Adipocyte (in vitro differentiated cells): ENCODE data around the gene NCF4.

Experiments
- DNase-seq: peaks from one replicate; pipeline ENCODE4 v3.0.0-alpha.2; 2015; ENCODE audit warnings: low read depth
- H3K27me3 ChIP-seq: replicated peaks from 2 replicates; pipeline ENCODE4 v1.7.0; 2013; ENCODE audit warnings: mild to moderate bottlenecking, low read length, moderate library complexity; ENCODE audit not compliant: control insufficient read depth, insufficient read depth
- H3K36me3 ChIP-seq: 2 replicates; pipeline ENCODE4 v1.7.0; 2013; ENCODE audit warnings: low read length, mild to moderate bottlenecking, moderate library complexity; ENCODE audit not compliant: control insufficient read depth, insufficient read depth, severe bottlenecking
- H3K4me1 ChIP-seq: 2 replicates; pipeline ENCODE4 v1.7.0; 2013; ENCODE audit warnings: mild to moderate bottlenecking, low read length, moderate library complexity; ENCODE audit not compliant: control insufficient read depth, insufficient read depth
- H3K4me3 ChIP-seq: 2 replicates; pipeline ENCODE4 v1.7.0; 2013; ENCODE audit warnings: mild to moderate bottlenecking, low read length, moderate library complexity
- H3K9ac ChIP-seq: 2 replicates; pipeline ENCODE4 v1.7.0; 2013; ENCODE audit warnings: mild to moderate bottlenecking, low read length, moderate library complexity
- H3K9me3 ChIP-seq: 2 replicates; pipeline ENCODE4 v1.7.0; 2013; ENCODE audit warnings: mild to moderate bottlenecking, low read length, moderate library complexity; ENCODE audit not compliant: control insufficient read depth

Gene NCF4

GRCh38 chr22:36916034-36916433 is 55.2 kb downstream of the NCF4 start:
- peaks cover 9% of the 10 kb centered on the region for H3K9me3 ChIP-seq
- no peaks in the 10 kb centered on the region for H3K4me1 ChIP-seq
- H3K9ac ChIP-seq: no peak overlapping the region
- no peak for DNase-seq
- H3K4me3 ChIP-seq: no peak overlapping the region
- H3K27me3 ChIP-seq: peaks cover 37% of the 10 kb centered on the region
- no peaks in the 10 kb centered on the region for H3K36me3 ChIP-seq

GRCh38 chr22:36918586-36919284 is 57.9 kb downstream of the NCF4 start:
- Histone ChIP-seq H3K4me1 (no peaks in the 10 kb centered on the region), H3K27me3 (peaks cover 52% of the 10 kb centered on the region), H3K9ac (no peak overlapping the region), H3K9me3 (peaks cover 9% of the 10 kb centered on the region), H3K4me3 (no peak overlapping the region), H3K36me3 (no peaks in the 10 kb centered on the region)
- DNase-seq: no peak

DNA sequence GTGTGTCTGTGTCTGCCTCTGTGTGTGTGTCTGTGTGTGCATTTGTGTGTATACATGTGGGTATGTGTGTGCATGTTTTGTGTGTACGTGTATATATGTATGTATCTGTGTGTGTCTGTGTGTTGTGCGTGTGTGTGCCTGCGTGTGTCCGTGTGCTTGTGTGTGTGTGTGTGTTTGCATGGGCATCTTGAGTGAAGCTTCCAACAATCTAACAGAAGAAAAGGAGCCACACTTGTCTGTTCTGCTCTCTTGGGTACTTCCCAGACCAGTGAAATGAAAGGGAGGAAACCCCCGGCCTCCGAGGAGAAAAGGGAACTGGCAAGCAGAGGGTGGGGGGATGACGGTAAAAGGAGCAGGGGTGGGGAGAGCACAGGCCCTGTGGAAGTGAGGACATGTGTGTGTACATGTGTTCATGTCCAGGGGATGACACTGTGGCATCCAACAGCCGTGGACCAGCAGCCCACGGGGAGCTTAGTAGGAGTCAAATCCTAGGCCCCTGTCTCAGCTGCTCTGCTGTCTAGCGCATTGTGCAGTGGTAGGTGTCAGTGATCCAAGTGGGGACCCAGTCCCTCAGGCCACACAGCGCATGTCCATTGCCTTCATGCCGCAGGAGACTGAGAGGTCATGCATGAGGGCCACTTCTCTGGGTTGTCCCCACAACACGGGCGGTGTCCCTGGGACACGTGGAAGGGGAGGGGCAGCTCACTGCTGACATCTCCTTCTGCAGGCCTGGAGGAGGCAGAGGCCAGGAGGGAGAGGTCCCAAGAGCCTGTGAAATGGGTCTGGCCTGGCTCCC is 60.7 kb downstream of the NCF4 start:
- no peaks in the 10 kb centered on the region for H3K4me1 ChIP-seq
- peaks cover 56% of the 10 kb centered on the region for H3K27me3 ChIP-seq
- DNase-seq: no peak
- no peak overlapping the region for H3K4me3 ChIP-seq
- H3K9ac ChIP-seq: no peak overlapping the region
- H3K36me3 ChIP-seq: no peaks in the 10 kb centered on the region
- peaks cover 9% of the 10 kb centered on the region for H3K9me3 ChIP-seq

- DNase-seq: no peak
- no peak overlapping the region for H3K9ac ChIP-seq
- H3K27me3 ChIP-seq: peaks cover 56% of the 10 kb centered on the region
- H3K36me3 ChIP-seq: no peaks in the 10 kb centered on the region
- H3K4me3 ChIP-seq: no peak overlapping the region
- no peaks in the 10 kb centered on the region for H3K4me1 ChIP-seq
- peaks cover 9% of the 10 kb centered on the region for H3K9me3 ChIP-seq
These were observed 61.4 kb downstream of the NCF4 start for GRCh38 chr22:36922105-36922608.

- peaks cover 58% of the 10 kb centered on the region for H3K27me3 ChIP-seq
These were observed 61.9 kb downstream of the NCF4 start for GRCh38 chr22:36922711-36923110.

GRCh38 chr22:36923131-36923788 is 62.5 kb downstream of the NCF4 start:
- H3K27me3 ChIP-seq: peaks cover 63% of the 10 kb centered on the region
- DNase-seq: no peak
- H3K9me3 ChIP-seq: peaks cover 9% of the 10 kb centered on the region
- H3K4me3 ChIP-seq: no peak overlapping the region
- H3K36me3 ChIP-seq: no peaks in the 10 kb centered on the region
- H3K4me1 ChIP-seq: no peaks in the 10 kb centered on the region
- H3K9ac ChIP-seq: no peak overlapping the region

More at GRCh38 chr22:36922711-36923110, 61.9 kb downstream of the NCF4 start:
- Histone ChIP-seq H3K36me3 (no peaks in the 10 kb centered on the region), H3K4me1 (no peaks in the 10 kb centered on the region), H3K4me3 (no peak overlapping the region), H3K9me3 (peaks cover 9% of the 10 kb centered on the region), H3K9ac (no peak overlapping the region)
- DNase-seq: no peak

DNA sequence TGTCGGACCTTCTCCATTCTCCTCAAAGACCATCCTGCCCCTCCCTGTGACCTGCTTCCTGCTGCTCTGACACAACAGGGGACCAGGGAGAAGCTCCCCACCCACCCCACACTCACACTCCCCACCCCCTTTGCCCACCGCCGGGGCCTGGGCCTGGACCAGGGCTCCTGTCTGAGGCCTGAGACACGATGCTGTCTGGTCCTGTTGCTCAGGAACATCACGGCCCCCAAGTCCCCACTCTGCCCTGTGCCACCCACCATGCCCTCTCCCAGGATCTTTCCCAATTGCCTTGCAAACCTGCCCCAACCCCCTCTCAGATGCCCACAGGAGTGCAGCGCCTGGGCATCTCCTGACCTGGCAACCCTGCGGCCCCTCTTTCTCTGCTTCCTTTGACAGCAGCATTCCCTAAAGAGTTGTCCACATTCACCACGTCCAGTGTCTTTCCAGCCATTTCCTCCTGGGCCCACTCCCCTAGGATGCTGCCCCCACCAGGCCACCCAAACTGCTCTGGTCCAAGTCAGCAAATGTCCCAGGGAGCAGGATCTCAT is 63.4 kb downstream of the NCF4 start:
- Histone ChIP-seq H3K9ac (no peak overlapping the region), H3K27me3 (peaks cover 67% of the 10 kb centered on the region), H3K9me3 (no peaks in the 10 kb centered on the region), H3K4me1 (no peaks in the 10 kb centered on the region), H3K4me3 (no peak overlapping the region), H3K36me3 (no peaks in the 10 kb centered on the region)
- DNase-seq: no peak

- no peak overlapping the region for H3K9ac ChIP-seq
- no peaks in the 10 kb centered on the region for H3K4me1 ChIP-seq
- no peaks in the 10 kb centered on the region for H3K9me3 ChIP-seq
- DNase-seq: no peak
- H3K27me3 ChIP-seq: peaks cover 70% of the 10 kb centered on the region
- no peak overlapping the region for H3K4me3 ChIP-seq
- H3K36me3 ChIP-seq: no peaks in the 10 kb centered on the region
These were observed 64.8 kb downstream of the NCF4 start for GRCh38 chr22:36925388-36926290.

GRCh38 chr22:36926309-36926708 is 65.5 kb downstream of the NCF4 start:
- DNase-seq: no peak
- no peaks in the 10 kb centered on the region for H3K36me3 ChIP-seq
- no peaks in the 10 kb centered on the region for H3K9me3 ChIP-seq

GRCh38 chr22:36926721-36927435 is 66.1 kb downstream of the NCF4 start:
- Histone ChIP-seq H3K27me3 (peaks cover 74% of the 10 kb centered on the region), H3K4me3 (no peak overlapping the region), H3K4me1 (no peaks in the 10 kb centered on the region), H3K9ac (no peak overlapping the region), H3K36me3 (no peaks in the 10 kb centered on the region), H3K9me3 (no peaks in the 10 kb centered on the region)
- no peak for DNase-seq

More at GRCh38 chr22:36926309-36926708, 65.5 kb downstream of the NCF4 start:
- no peak overlapping the region for H3K9ac ChIP-seq
- peaks cover 74% of the 10 kb centered on the region for H3K27me3 ChIP-seq
- H3K4me3 ChIP-seq: no peak overlapping the region
- H3K4me1 ChIP-seq: no peaks in the 10 kb centered on the region
